Liver (tissue), 2 donors: ENCODE results near the gene MGRN1.

Experiments used
- TAF1 ChIP-seq: conservative IDR thresholded peaks from 2 replicates; pipeline ENCODE4 v1.6.1; 2016; ENCODE audit warnings: antibody characterized with exemption, mild to moderate bottlenecking
- TF ChIP-seq, protein P1 (sequence below): IDR thresholded peaks from 2 replicates; pipeline ENCODE4 v1.6.1; 2016; ENCODE audit warnings: antibody characterized with exemption, mild to moderate bottlenecking
- donor health status: healthy.

GRCh38 chr16:4700380-4700996, 75.9 kb downstream of the MGRN1 start:
- no peak for TF ChIP-seq TAF1
- TF ChIP-seq, protein P1, sequence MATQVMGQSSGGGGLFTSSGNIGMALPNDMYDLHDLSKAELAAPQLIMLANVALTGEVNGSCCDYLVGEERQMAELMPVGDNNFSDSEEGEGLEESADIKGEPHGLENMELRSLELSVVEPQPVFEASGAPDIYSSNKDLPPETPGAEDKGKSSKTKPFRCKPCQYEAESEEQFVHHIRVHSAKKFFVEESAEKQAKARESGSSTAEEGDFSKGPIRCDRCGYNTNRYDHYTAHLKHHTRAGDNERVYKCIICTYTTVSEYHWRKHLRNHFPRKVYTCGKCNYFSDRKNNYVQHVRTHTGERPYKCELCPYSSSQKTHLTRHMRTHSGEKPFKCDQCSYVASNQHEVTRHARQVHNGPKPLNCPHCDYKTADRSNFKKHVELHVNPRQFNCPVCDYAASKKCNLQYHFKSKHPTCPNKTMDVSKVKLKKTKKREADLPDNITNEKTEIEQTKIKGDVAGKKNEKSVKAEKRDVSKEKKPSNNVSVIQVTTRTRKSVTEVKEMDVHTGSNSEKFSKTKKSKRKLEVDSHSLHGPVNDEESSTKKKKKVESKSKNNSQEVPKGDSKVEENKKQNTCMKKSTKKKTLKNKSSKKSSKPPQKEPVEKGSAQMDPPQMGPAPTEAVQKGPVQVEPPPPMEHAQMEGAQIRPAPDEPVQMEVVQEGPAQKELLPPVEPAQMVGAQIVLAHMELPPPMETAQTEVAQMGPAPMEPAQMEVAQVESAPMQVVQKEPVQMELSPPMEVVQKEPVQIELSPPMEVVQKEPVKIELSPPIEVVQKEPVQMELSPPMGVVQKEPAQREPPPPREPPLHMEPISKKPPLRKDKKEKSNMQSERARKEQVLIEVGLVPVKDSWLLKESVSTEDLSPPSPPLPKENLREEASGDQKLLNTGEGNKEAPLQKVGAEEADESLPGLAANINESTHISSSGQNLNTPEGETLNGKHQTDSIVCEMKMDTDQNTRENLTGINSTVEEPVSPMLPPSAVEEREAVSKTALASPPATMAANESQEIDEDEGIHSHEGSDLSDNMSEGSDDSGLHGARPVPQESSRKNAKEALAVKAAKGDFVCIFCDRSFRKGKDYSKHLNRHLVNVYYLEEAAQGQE, result no peak
